KMS-11 (cell line): ENCODE measurements around the gene LARP6.
"Not testable (repeated sequence)": the region's sequence is repeated elsewhere in the genome, so short reads cannot be mapped to it uniquely, and the experiment has no call there.

ENCODE experiments used
- H2AFZ ChIP-seq: fragments of 200-600 bp; sonication (generic); 2 replicates; pipeline ENCODE4 v1.6.1; 2016; ENCODE audit warnings: antibody characterized with exemption, mixed run types, low read depth
- H3K27ac ChIP-seq: fragments of 200-600 bp; sonication (generic); 2 replicates; pipeline ENCODE4 v1.6.1; 2016; ENCODE audit warnings: mild to moderate bottlenecking, mixed run types
- H3K27me3 ChIP-seq: fragments of 200-600 bp; sonication (generic); 2 replicates; pipeline ENCODE4 v1.6.1; 2017; ENCODE audit warnings: mild to moderate bottlenecking, low read depth, mixed run types, moderate library complexity; ENCODE audit not compliant: insufficient read depth
- H3K36me3 ChIP-seq: fragments of 200-600 bp; sonication (generic); 2 replicates; pipeline ENCODE4 v1.6.1; 2017; ENCODE audit warnings: mild to moderate bottlenecking, mixed run types; ENCODE audit not compliant: insufficient read depth
- H3K4me1 ChIP-seq: fragments of 200-600 bp; sonication (generic); 2 replicates; pipeline ENCODE4 v1.6.1; 2016; ENCODE audit warnings: mild to moderate bottlenecking, low read depth, mixed run types; ENCODE audit not compliant: poor library complexity, severe bottlenecking
- H3K4me2 ChIP-seq: fragments of 200-600 bp; sonication (generic); 2 replicates; pipeline ENCODE4 v1.7.0; 2016; ENCODE audit warnings: mild to moderate bottlenecking, mixed run types
- H3K4me3 ChIP-seq: fragments of 200-600 bp; sonication (generic); IDR thresholded peaks from 2 replicates; pipeline ENCODE4 v1.6.1; 2017; ENCODE audit warnings: low read depth, low read length, mixed read lengths; ENCODE audit not compliant: insufficient read depth
- H3K79me2 ChIP-seq: fragments of 200-600 bp; sonication (generic); 2 replicates; pipeline ENCODE4 v1.6.1; 2016; ENCODE audit warnings: low read depth, mixed run types; ENCODE audit not compliant: insufficient read depth
- H3K9ac ChIP-seq: fragments of 200-600 bp; sonication (generic); 2 replicates; pipeline ENCODE4 v1.6.1; 2016; ENCODE audit warnings: mild to moderate bottlenecking, mixed run types
- H4K20me1 ChIP-seq: fragments of 200-600 bp; sonication (generic); 2 replicates; pipeline ENCODE4 v1.6.1; 2016; ENCODE audit warnings: mild to moderate bottlenecking, mixed run types; ENCODE audit not compliant: insufficient read depth
- CTCF ChIP-seq: fragments of 200-600 bp; sonication (generic); conservative IDR thresholded peaks from 2 replicates; pipeline ENCODE4 v1.6.1; 2017; ENCODE audit warnings: low read depth, mild to moderate bottlenecking, antibody characterized with exemption, low read length, moderate library complexity, mixed read lengths

Gene LARP6

GRCh38 chr15:70806992-70807712 lies 46.8 kb downstream of the LARP6 start:
- Histone ChIP-seq H3K9ac (no peak overlapping the region), H3K4me1 (no peaks in the 10 kb centered on the region), H3K4me3 (no peak overlapping the region), H4K20me1 (no peaks in the 10 kb centered on the region), H3K27me3 (no peaks in the 10 kb centered on the region), H3K27ac (no peak overlapping the region), H3K36me3 (no peaks in the 10 kb centered on the region), H2AFZ (no peak overlapping the region), H3K79me2 (no peaks in the 10 kb centered on the region), H3K4me2 (no peak overlapping the region)
- no peak for TF ChIP-seq CTCF

GRCh38 chr15:70804388-70804787 lies 49.6 kb downstream of the LARP6 start:
- not testable (repeated sequence) for H3K9ac ChIP-seq, H3K36me3 ChIP-seq, H3K79me2 ChIP-seq, H4K20me1 ChIP-seq, H2AFZ ChIP-seq, H3K27ac ChIP-seq, H3K27me3 ChIP-seq, H3K4me2 ChIP-seq, H3K4me3 ChIP-seq, H3K4me1 ChIP-seq

GRCh38 chr15:70802629-70803028 lies 51.3 kb downstream of the LARP6 start:
- Histone ChIP-seq H3K79me2 (no peaks in the 10 kb centered on the region), H3K27ac (no peak overlapping the region), H4K20me1 (no peaks in the 10 kb centered on the region), H3K4me1 (no peaks in the 10 kb centered on the region), H3K4me2 (no peak overlapping the region), H3K27me3 (no peaks in the 10 kb centered on the region), H2AFZ (no peak overlapping the region), H3K4me3 (no peak overlapping the region), H3K36me3 (no peaks in the 10 kb centered on the region), H3K9ac (no peak overlapping the region)
- no peak for TF ChIP-seq CTCF

GRCh38 chr15:70801109-70801508 lies 52.8 kb downstream of the LARP6 start:
- H3K4me3 ChIP-seq: no peak overlapping the region
- TF ChIP-seq CTCF: no peak
- no peak overlapping the region for H3K27ac ChIP-seq
- H3K9ac ChIP-seq: no peak overlapping the region
- no peaks in the 10 kb centered on the region for H4K20me1 ChIP-seq
- no peaks in the 10 kb centered on the region for H3K4me1 ChIP-seq
- no peaks in the 10 kb centered on the region for H3K36me3 ChIP-seq
- H3K4me2 ChIP-seq: no peak overlapping the region
- H3K79me2 ChIP-seq: no peaks in the 10 kb centered on the region
- no peak overlapping the region for H2AFZ ChIP-seq
- no peaks in the 10 kb centered on the region for H3K27me3 ChIP-seq

GRCh38 chr15:70799667-70800450 lies 54.1 kb downstream of the LARP6 start:
- Histone ChIP-seq H3K4me2 (no peak overlapping the region), H3K27ac (no peak overlapping the region), H4K20me1 (no peaks in the 10 kb centered on the region), H3K4me3 (no peak overlapping the region), H3K27me3 (no peaks in the 10 kb centered on the region), H2AFZ (no peak overlapping the region), H3K4me1 (no peaks in the 10 kb centered on the region), H3K9ac (no peak overlapping the region), H3K36me3 (no peaks in the 10 kb centered on the region), H3K79me2 (no peaks in the 10 kb centered on the region)
- no peak for TF ChIP-seq CTCF
